Naive thymus-derived CD8-positive, alpha-beta T cell (primary cell): ENCODE measurements around the gene IMPACT. TPM values are rescaled to one million over a fixed set of nuclear protein-coding genes. Genes with fewer than 3 reads are reported as not detected.

ENCODE experiments used
- ATAC-seq, 2 donors: fragments of 150-1000 bp; cut with Tn5 transposase in 1 of 2; sonication (Bioruptor Pico), chemical (Tn5 transposase) in 1 of 2; 1 replicate in 1 of 2; 2 replicates in 1 of 2; pipeline ENCODE4 v1.10.0; 2021; ENCODE audit warnings: mild to moderate bottlenecking in 2 of 2, moderate library complexity in 2 of 2
- POLR2A ChIA-PET: fragments of 350-600 bp; sonication (Branson Sonifier 250); formaldehyde crosslinking; loops from one replicate; lab custom pipeline; 2021; ENCODE audit warnings: antibody characterized with exemption; lab: Charles Lee
- DNase-seq, 10 donors: peaks; one replicate each; pipeline versions ENCODE4 v3.0.0 to v3.0.0-alpha.2; 2020 to 2022
- H3K27ac Mint-ChIP-seq, 10 donors: one replicate each; pipeline ENCODE4 v1.8.0; 2020 to 2022; ENCODE audit warnings: mild to moderate bottlenecking in 10 of 10, mixed read lengths in 10 of 10, moderate library complexity in 4 of 10, inconsistent platforms in 1 of 10
- H3K27me3 Mint-ChIP-seq, 5 donors: one replicate each; pipeline ENCODE4 v1.8.0; 2021 to 2022; ENCODE audit warnings: mixed read lengths in 5 of 5
- H3K36me3 Mint-ChIP-seq, 3 donors: one replicate each; pipeline ENCODE4 v1.8.0; 2020 to 2022; ENCODE audit warnings: mixed read lengths in 3 of 3, mild to moderate bottlenecking in 2 of 3, inconsistent platforms in 1 of 3
- H3K4me1 Mint-ChIP-seq, 4 donors: one replicate each; pipeline ENCODE4 v1.8.0; 2021 to 2022; ENCODE audit warnings: mixed read lengths in 4 of 4
- H3K4me3 Mint-ChIP-seq, 10 donors: one replicate each; pipeline ENCODE4 v1.8.0; 2020 to 2022; ENCODE audit warnings: mild to moderate bottlenecking in 10 of 10, mixed read lengths in 10 of 10, moderate library complexity in 6 of 10, inconsistent platforms in 1 of 10
- H3K9me3 Mint-ChIP-seq, 9 donors: one replicate each; pipeline ENCODE4 v1.8.0; 2020 to 2022; ENCODE audit warnings: mixed read lengths in 9 of 9, mild to moderate bottlenecking in 3 of 9, inconsistent platforms in 1 of 9, moderate library complexity in 1 of 9
- polyA plus RNA-seq, 3 donors: library from polyadenylated mRNA; unstranded; fragments of 300-500 nt; fragmentation: Illumina TruSeq; gene quantifications; one replicate each; pipeline ENCODE4 v1.2.3, GENCODE V29; 2021
- total RNA-seq, 8 experiments: library from RNA in 2 of 8; stranded (reverse) in 2 of 8; gene quantifications; one replicate each; pipeline ENCODE4 v1.2.3 and lab custom pipeline; 2021 to 2026

Gene IMPACT
- total RNA-seq: 10 to 100 TPM; 14.6 to 18.5 TPM
- polyA plus RNA-seq: 10 to 100 TPM; 13.5 to 22.5 (median 17.5) TPM
- total RNA-seq (lab: John Stamatoyannopoulos, UW): 17.8 to 36.8 (median 28.0) reads per million in 6 experiments

GRCh38 chr18:24426398-24427294 is at the start of gene IMPACT:
Gene IMPACT, plus strand, starts transcription at chr18:24426670. Its CDS starts 87 bp downstream, at chr18:24426757.
- Mint-ChIP-seq H3K9me3 (peaks cover 0 to 24% (median 11%) of the 10 kb centered on the region in 9 donors), H3K36me3 (peaks cover 10 to 36% (median 18%) of the 10 kb centered on the region in 3 donors), H3K4me3 (peak within 1 kb of the TSS; percentile 86 to 94 (median 91)), H3K27ac (peak within 1 kb of the TSS; percentile 79 to 95 (median 91)), H3K27me3 (peaks cover 17 to 33% (median 28%) of the 10 kb centered on the region in 5 donors), H3K4me1 (peaks cover 9 to 31% (median 27%) of the 10 kb centered on the region in 4 donors)
- POLR2A ChIA-PET: interaction anchor here (1.0 kb wide), 1 partner anchor 13 kb away, joined by 5 read pairs; no protein-coding TSS in a partner anchor
- peak; percentile 58 to 86 (median 80) for DNase-seq
- ATAC-seq: peak; percentile 88 to 93

- H3K27ac Mint-ChIP-seq: no peak overlapping the region
- H3K27me3 Mint-ChIP-seq: no peaks in the 10 kb centered on the region
- H3K36me3 Mint-ChIP-seq: peaks cover 4 to 19% (median 7%) of the 10 kb centered on the region in 3 donors
- ATAC-seq: no peak
- no peaks in the 10 kb centered on the region for H3K9me3 Mint-ChIP-seq
- no peak overlapping the region for H3K4me3 Mint-ChIP-seq
- DNase-seq: no peak
- POLR2A ChIA-PET: no interaction called here
- H3K4me1 Mint-ChIP-seq: peaks cover 0 to 1% (median 0%) of the 10 kb centered on the region in 4 donors
Measured at GRCh38 chr18:24378598-24378997, 47.9 kb upstream of the IMPACT start.

- Mint-ChIP-seq H3K36me3 (peaks cover 4 to 15% (median 7%) of the 10 kb centered on the region in 3 donors), H3K4me3 (no peak overlapping the region), H3K9me3 (no peaks in the 10 kb centered on the region), H3K4me1 (peaks cover 0 to 1% (median 0%) of the 10 kb centered on the region in 4 donors), H3K27ac (no peak overlapping the region), H3K27me3 (no peaks in the 10 kb centered on the region)
- POLR2A ChIA-PET: no interaction called here
- DNase-seq (no peak), ATAC-seq (no peak)
Measured at GRCh38 chr18:24380163-24380747, 46.2 kb upstream of the IMPACT start.

- peaks cover 0 to 4% (median 0%) of the 10 kb centered on the region in 4 donors for H3K4me1 Mint-ChIP-seq
- H3K27me3 Mint-ChIP-seq: peaks cover 0 to 3% (median 0%) of the 10 kb centered on the region in 5 donors
- peak overlapping the region in 1 of 10 donors; percentile 31 for H3K27ac Mint-ChIP-seq
- POLR2A ChIA-PET: interaction anchor here (0.6 kb wide), 1 partner anchor 107 kb away, joined by 3 read pairs; no protein-coding TSS in a partner anchor
- ATAC-seq (no peak), DNase-seq (no peak)
- peaks cover 0 to 8% (median 0%) of the 10 kb centered on the region in 3 donors for H3K36me3 Mint-ChIP-seq
- H3K4me3 Mint-ChIP-seq: no peak overlapping the region
- H3K9me3 Mint-ChIP-seq: no peaks in the 10 kb centered on the region
Measured at GRCh38 chr18:24381126-24381525, 45.3 kb upstream of the IMPACT start.

- peaks cover 0 to 5% (median 0%) of the 10 kb centered on the region in 4 donors for H3K4me1 Mint-ChIP-seq
- DNase-seq (no peak), ATAC-seq (no peak)
- no peak overlapping the region for H3K4me3 Mint-ChIP-seq
- POLR2A ChIA-PET: no interaction called here
- H3K27me3 Mint-ChIP-seq: peaks cover 0 to 7% (median 1%) of the 10 kb centered on the region in 5 donors
- H3K9me3 Mint-ChIP-seq: no peaks in the 10 kb centered on the region
- H3K36me3 Mint-ChIP-seq: no peaks in the 10 kb centered on the region
- H3K27ac Mint-ChIP-seq: no peak overlapping the region
Measured at GRCh38 chr18:24386681-24387080, 39.8 kb upstream of the IMPACT start.

- H3K4me3 Mint-ChIP-seq: no peak overlapping the region
- no peaks in the 10 kb centered on the region for H3K36me3 Mint-ChIP-seq
- ATAC-seq (no peak), DNase-seq (no peak)
- peaks cover 0 to 5% (median 0%) of the 10 kb centered on the region in 4 donors for H3K4me1 Mint-ChIP-seq
- POLR2A ChIA-PET: no interaction called here
- no peaks in the 10 kb centered on the region for H3K9me3 Mint-ChIP-seq
- no peak overlapping the region for H3K27ac Mint-ChIP-seq
- H3K27me3 Mint-ChIP-seq: peaks cover 0 to 7% (median 1%) of the 10 kb centered on the region in 5 donors
Measured at GRCh38 chr18:24388957-24389356, 37.5 kb upstream of the IMPACT start.

- H3K36me3 Mint-ChIP-seq: no peaks in the 10 kb centered on the region
- peaks cover 8 to 19% (median 14%) of the 10 kb centered on the region in 4 donors for H3K4me1 Mint-ChIP-seq
- H3K9me3 Mint-ChIP-seq: no peaks in the 10 kb centered on the region
- POLR2A ChIA-PET: no interaction called here
- peak overlapping the region in 1 of 10 donors; percentile 29 for H3K27ac Mint-ChIP-seq
- peaks cover 0 to 4% (median 0%) of the 10 kb centered on the region in 5 donors for H3K27me3 Mint-ChIP-seq
- DNase-seq (no peak), ATAC-seq (no peak)
- peak overlapping the region in 2 of 10 donors; percentile 33 to 50 for H3K4me3 Mint-ChIP-seq
Measured at GRCh38 chr18:24395049-24395795, 31.2 kb upstream of the IMPACT start.

- Mint-ChIP-seq H3K27me3 (peaks cover 0 to 10% (median 0%) of the 10 kb centered on the region in 5 donors), H3K27ac (no peak overlapping the region), H3K9me3 (no peaks in the 10 kb centered on the region), H3K4me1 (peaks cover 8 to 19% (median 14%) of the 10 kb centered on the region in 4 donors), H3K36me3 (no peaks in the 10 kb centered on the region), H3K4me3 (peak overlapping the region in 4 of 10 donors; percentile 36 to 48 (median 37))
- POLR2A ChIA-PET: no interaction called here
- ATAC-seq: no peak
- no peak for DNase-seq
Measured at GRCh38 chr18:24396082-24396633, 30.3 kb upstream of the IMPACT start.

- no peaks in the 10 kb centered on the region for H3K9me3 Mint-ChIP-seq
- H3K27me3 Mint-ChIP-seq: peaks cover 0 to 10% (median 5%) of the 10 kb centered on the region in 5 donors
- H3K4me1 Mint-ChIP-seq: peaks cover 8 to 19% (median 14%) of the 10 kb centered on the region in 4 donors
- DNase-seq: peak in 2 of 10 donors; percentile 8 to 26
- peak overlapping the region; percentile 74 to 91 (median 88) for H3K4me3 Mint-ChIP-seq
- peak; percentile 48 to 65 for ATAC-seq
- no peaks in the 10 kb centered on the region for H3K36me3 Mint-ChIP-seq
- H3K27ac Mint-ChIP-seq: peak overlapping the region in 7 of 10 donors; percentile 12 to 75 (median 61)
- POLR2A ChIA-PET: no interaction called here
Measured at GRCh38 chr18:24397131-24397693, 29.3 kb upstream of the IMPACT start.

GRCh38 chr18:24397694-24398368 is 28.6 kb upstream of the IMPACT start, which contains the start of gene OSBPL1A:
Gene OSBPL1A, minus strand, starts transcription at chr18:24397824. Its CDS starts 20,291 bp downstream, at chr18:24377533.
- DNase-seq (peak; percentile 49 to 84 (median 68)), ATAC-seq (peak; percentile 88 to 89)
- POLR2A ChIA-PET: no interaction called here
- Mint-ChIP-seq H3K4me3 (peak within 1 kb of the TSS; percentile 83 to 97 (median 90)), H3K27me3 (peaks cover 4 to 14% (median 11%) of the 10 kb centered on the region in 5 donors), H3K4me1 (peaks cover 8 to 19% (median 14%) of the 10 kb centered on the region in 4 donors), H3K9me3 (no peaks in the 10 kb centered on the region), H3K27ac (peak within 1 kb of the TSS in 9 of 10 donors; percentile 27 to 85 (median 69)), H3K36me3 (no peaks in the 10 kb centered on the region)

GRCh38 chr18:24398540-24398939 is 27.9 kb upstream of the IMPACT start:
- H3K4me3 Mint-ChIP-seq: peak overlapping the region in 9 of 10 donors; percentile 86 to 97 (median 89)

More at GRCh38 chr18:24398540-24398939, 27.9 kb upstream of the IMPACT start:
- POLR2A ChIA-PET: no interaction called here
- Mint-ChIP-seq H3K27me3 (peaks cover 8 to 17% (median 14%) of the 10 kb centered on the region in 5 donors), H3K9me3 (no peaks in the 10 kb centered on the region), H3K27ac (no peak overlapping the region), H3K4me1 (peaks cover 8 to 19% (median 14%) of the 10 kb centered on the region in 4 donors), H3K36me3 (no peaks in the 10 kb centered on the region)
- no peak for ATAC-seq
- DNase-seq: no peak
